ENCODE data around the gene LPP.

The LPP gene

DNA sequence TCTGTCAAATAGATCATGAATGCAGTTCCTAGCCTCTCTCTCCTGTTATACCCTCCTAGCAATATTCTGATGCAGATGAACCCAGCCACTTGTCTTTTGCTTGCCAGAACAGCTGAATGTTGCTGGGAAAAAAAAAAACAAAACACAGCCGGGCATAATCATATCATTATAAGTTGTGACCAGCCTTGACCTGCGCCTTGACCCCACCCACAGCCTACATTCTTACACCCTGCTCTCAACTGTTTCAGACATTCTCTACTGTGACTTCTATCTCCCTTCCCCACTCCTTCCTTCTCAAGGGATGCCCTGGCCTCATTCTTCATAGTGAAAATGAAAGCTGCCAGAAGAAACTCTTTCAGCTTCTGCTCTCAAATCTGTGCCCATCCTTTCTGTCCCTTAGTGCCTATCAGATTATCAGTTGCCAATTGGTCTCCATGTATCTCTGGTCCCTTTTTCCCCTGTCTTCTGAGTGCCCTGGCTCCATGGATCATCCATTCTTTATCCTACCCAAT, 628.7 kb downstream of the LPP start:
- TF ChIP-seq, protein P1, sequence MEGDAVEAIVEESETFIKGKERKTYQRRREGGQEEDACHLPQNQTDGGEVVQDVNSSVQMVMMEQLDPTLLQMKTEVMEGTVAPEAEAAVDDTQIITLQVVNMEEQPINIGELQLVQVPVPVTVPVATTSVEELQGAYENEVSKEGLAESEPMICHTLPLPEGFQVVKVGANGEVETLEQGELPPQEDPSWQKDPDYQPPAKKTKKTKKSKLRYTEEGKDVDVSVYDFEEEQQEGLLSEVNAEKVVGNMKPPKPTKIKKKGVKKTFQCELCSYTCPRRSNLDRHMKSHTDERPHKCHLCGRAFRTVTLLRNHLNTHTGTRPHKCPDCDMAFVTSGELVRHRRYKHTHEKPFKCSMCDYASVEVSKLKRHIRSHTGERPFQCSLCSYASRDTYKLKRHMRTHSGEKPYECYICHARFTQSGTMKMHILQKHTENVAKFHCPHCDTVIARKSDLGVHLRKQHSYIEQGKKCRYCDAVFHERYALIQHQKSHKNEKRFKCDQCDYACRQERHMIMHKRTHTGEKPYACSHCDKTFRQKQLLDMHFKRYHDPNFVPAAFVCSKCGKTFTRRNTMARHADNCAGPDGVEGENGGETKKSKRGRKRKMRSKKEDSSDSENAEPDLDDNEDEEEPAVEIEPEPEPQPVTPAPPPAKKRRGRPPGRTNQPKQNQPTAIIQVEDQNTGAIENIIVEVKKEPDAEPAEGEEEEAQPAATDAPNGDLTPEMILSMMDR (IDR thresholded peaks at IDR 0.05; ENCODE audit: control extremely low read depth, extremely low read depth, low read depth, missing control alignments) = no peak
- ChIA-PET CTCF (no interaction called here), POLR2A (no interaction called here)
- DNase-seq (ENCODE audit: extremely low spot score) = no peak

DNA sequence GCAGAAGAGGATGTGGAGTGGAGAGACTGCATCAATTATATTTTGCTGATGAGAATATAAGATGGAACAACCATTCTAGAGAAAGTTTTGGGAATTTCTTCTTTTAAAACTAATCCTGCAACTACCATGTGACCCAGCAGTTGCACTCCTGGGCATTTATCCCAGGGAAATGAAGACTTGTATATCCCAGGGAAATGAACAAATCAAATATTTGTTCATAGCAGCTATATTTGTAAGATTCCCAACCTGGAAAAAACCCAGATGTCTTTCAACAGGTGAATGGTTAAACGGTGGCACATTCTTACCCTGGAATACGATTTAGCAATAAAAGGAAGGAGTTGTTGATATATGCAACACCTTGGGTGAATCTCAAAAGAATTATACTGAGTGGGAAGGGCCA, 632.5 kb downstream of the LPP start:
- ChIA-PET POLR2A (no interaction called here), CTCF (no interaction called here)
- TF ChIP-seq, protein P1 (IDR thresholded peaks at IDR 0.05; ENCODE audit: control extremely low read depth, extremely low read depth, low read depth, missing control alignments) = no peak
- DNase-seq (ENCODE audit: extremely low spot score) = no peak

DNA sequence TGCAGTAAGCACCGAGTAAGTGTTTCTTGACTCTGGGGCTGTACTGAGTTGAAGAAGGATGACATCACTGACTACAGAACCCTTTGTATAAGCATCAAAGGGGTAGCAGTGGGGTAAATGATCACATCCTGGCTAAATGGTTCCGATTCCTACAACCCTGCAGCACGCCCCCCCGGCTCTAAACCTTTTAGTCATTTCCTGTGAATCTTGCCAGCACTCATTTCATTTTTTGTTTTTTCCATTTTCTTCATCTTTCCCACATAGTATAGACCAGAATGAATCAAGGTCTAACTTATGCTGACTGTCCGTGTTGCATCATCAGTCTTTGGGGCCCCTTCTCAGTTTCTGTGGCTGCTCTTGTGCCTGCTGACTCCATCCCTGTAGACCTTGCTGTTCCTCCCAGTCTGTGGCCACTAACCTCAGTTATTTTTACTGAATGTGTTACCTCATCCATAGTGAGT, 634.7 kb downstream of the LPP start:
- no peak for DNase-seq (ENCODE audit: extremely low spot score)
- ChIA-PET POLR2A (no interaction called here), CTCF (no interaction called here)
- TF ChIP-seq, protein P1 (IDR thresholded peaks at IDR 0.05; ENCODE audit: control extremely low read depth, extremely low read depth, low read depth, missing control alignments) = no peak

DNA sequence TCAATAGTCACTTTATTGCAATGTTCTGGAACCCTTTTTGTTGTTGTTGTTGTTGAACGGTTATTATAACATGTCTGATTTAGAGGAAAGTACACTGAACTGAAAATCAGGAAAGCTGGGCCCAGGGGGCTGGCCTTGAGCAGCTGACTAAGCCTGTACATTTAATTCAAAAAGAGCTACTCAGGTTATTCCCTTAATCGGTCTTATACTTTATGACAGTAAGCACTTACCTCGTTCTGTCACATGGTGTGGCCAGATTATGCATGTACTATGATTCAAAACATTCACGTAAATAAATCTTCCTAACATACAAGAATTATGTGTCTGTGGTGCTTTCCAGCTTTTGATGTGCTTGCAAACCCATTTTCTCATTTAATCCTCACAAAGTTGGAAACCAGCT, 635.3 kb downstream of the LPP start:
- ChIA-PET POLR2A (no interaction called here), CTCF (no interaction called here)
- TF ChIP-seq, protein P1 (IDR thresholded peaks at IDR 0.05; ENCODE audit: control extremely low read depth, extremely low read depth, low read depth, missing control alignments) = no peak
- DNase-seq (ENCODE audit: extremely low spot score) = no peak

DNA sequence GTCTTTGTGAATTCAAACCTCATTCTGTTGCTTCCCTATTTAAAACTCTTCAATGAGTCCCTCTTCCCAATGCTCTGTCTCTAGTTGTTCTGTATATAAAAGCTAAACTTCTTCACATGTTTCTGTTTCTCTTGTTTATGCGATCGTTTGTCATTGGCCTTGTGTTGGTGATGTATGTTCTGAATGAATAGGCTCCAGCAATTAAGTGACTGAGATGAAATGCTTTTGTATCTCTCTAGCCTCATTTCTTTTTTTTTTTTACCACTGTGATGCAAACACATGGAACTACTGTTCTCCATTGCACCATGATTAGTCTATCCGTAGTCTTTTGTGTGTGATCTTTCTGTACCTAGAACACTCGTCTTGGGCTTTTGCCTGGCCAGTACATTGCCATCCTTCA, 637.4 kb downstream of the LPP start:
- CTCF ChIA-PET = interaction anchor here (1.2 to 1.3 kb wide), 2 partner anchors 11 to 42 kb away, joined by 3 read pairs; no protein-coding TSS in a partner anchor
- POLR2A ChIA-PET = no interaction called here
- TF ChIP-seq, protein P1 (IDR thresholded peaks at IDR 0.05; ENCODE audit: control extremely low read depth, extremely low read depth, low read depth, missing control alignments) = no peak
- DNase-seq (ENCODE audit: extremely low spot score) = no peak

DNA sequence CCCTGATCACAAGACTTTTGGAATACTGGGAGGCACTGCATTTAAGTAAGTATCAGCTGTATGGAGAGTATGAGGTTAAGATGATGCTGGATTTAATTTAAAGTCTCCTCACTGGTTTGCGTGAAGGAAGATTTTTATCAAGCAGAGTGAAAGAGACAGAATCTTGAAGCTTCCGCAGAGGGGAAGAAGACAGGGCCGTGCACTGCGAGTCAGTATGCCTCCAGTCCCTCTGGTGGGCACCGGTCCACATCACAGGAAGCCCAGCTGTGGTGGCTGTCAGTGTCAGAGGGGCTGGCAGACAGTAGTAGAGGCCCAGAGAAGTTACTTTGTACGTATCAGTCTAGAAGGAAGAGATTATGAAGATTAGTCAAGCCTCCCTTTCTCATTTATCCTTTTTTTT, 638.8 kb downstream of the LPP start:
- TF ChIP-seq, protein P1 (IDR thresholded peaks at IDR 0.05; ENCODE audit: control extremely low read depth, extremely low read depth, low read depth, missing control alignments) = no peak
- CTCF ChIA-PET = interaction anchor here (1.2 kb wide), 1 partner anchor 9 kb away, joined by 3 read pairs; no protein-coding TSS in a partner anchor
- DNase-seq (ENCODE audit: extremely low spot score) = no peak
- POLR2A ChIA-PET = no interaction called here
